22Rv1 (cell line): ENCODE data around the gene STK39.

Experiments used
- ZFX ChIP-seq: fragments of 450-650 bp; IDR thresholded peaks from 2 replicates; pipeline ENCODE4 v1.6.1; 2017; ENCODE audit warnings: antibody characterized with exemption, borderline replicate concordance
- TF ChIP-seq, protein P1 (sequence below): fragments of 450-650 bp; IDR thresholded peaks from 2 replicates; pipeline ENCODE4 v1.5.1; 2017; ENCODE audit warnings: mild to moderate bottlenecking

DNA sequence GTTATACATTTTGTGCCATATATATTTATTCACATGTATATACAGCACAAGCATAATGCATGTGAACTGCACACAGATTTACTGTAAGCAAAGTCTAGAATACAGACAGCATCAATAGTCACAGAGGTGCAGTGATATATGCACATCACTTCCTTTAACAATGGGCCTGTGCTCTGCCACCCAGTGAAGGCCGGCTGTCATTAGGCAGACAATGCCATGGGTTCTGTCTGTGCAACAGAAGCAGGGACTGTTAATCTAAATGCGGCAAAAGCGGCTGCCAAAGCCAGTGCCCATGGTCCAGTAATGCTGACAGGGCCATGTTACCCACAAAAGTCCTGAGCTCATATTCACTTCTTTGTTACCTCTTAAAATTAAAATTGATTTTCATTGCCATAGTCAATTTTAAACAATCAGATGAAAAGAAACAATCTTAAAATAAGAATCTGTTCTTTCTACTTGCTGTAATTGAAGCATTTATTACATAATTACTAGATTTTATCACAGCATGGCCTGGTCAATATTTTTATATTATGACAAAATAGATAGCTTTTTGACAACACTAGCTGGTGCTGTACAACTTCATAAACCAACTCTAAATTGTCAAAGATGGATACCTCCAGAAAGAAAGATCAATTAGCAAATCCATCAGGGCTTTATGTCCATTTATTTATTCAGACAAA is 232.0 kb downstream of the STK39 start:
- TF ChIP-seq, protein P1, sequence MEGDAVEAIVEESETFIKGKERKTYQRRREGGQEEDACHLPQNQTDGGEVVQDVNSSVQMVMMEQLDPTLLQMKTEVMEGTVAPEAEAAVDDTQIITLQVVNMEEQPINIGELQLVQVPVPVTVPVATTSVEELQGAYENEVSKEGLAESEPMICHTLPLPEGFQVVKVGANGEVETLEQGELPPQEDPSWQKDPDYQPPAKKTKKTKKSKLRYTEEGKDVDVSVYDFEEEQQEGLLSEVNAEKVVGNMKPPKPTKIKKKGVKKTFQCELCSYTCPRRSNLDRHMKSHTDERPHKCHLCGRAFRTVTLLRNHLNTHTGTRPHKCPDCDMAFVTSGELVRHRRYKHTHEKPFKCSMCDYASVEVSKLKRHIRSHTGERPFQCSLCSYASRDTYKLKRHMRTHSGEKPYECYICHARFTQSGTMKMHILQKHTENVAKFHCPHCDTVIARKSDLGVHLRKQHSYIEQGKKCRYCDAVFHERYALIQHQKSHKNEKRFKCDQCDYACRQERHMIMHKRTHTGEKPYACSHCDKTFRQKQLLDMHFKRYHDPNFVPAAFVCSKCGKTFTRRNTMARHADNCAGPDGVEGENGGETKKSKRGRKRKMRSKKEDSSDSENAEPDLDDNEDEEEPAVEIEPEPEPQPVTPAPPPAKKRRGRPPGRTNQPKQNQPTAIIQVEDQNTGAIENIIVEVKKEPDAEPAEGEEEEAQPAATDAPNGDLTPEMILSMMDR, result no peak
- no peak for TF ChIP-seq ZFX
